Stimulated activated CD4-positive, alpha-beta T cell treated with anti-CD3 and anti-CD28 coated beads, Interleukin-4, amount 100 ng/mL, for 4 hours (primary cell): Measurements from ENCODE around the gene LIM2.

Experiments
- DNase-seq, 2 experiments: peaks; one replicate each; pipeline ENCODE4 v3.0.0-alpha.2; 2020

LIM2 gene

DNA sequence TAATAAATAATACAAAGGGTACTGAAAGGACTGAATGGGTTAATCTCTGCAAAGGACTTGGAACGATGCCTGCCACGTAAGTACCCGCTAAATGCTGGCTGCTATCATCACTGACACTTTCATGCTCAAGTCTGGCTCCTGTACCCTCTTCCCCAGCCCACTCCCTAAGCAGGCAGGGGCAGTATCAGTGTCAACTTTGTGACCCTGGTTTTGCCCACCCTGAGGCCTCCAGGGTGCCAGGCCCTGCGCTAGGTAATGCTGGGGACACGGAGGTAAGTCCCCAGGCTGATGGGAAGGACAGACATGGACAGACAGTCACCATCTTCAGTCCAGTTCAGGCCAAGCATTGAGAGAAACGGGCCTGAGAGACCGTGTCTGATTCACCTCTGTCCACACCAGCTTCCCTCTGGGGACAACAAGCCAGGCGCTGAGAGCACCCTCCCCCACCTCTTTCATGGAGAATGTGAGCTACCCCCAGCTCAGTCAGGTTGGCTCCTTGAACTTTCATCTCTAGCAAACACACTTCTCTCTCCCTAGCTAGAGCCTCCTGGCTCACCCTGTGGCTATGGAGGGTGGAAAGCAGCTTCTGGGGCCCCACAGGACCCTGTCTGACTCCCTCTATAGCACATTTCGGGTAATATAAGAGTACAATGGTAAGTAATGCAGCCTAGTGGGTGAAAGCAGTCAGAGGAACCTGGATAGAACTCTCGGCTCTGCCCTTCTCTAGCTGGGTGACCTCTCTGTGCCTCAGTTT lies 22.4 kb downstream of the LIM2 start:
- DNase-seq: no peak

DNA sequence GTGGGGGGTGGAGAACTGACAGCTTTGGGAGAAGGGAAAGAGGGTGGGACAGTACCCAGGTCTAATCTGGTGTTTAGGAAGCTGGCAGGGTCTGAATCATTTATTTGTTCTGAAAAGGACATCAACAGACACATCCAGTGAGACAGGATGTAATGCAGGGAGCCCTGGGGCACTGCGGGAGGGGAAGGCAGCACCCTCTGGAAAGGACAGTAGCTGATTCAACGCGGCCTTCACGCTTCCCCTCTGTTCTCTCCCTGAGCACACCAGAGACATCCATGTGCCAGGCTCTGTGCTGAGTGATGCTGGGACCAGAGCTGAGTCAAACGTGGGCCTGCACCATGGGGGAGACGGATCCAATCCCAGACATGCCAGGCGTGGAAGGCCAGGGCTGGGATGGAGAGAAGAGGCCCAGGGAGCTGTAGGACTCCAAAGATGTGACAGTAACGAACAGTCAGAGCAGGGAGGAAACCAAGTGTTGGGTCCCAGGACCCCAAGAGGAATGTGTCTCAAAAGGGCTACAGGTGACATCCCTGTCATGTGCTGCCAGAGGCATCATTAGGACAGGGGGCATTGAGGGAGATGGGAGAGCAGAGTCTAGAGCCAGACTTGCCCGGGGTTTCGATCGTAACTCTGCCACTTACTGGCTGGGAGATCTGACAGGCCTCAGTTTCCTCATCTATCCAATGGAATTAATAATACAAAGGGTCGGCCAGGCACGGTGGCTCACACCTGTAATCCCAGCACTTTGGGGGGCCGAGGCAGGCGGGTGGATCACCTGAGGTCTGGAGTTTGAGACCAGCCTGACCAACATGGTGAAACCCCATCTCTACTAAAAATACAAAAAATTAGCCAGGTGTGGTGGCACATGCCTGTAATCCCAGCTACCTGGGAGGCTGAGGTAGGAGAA lies 23.3 kb downstream of the LIM2 start:
- DNase-seq: no peak

DNA sequence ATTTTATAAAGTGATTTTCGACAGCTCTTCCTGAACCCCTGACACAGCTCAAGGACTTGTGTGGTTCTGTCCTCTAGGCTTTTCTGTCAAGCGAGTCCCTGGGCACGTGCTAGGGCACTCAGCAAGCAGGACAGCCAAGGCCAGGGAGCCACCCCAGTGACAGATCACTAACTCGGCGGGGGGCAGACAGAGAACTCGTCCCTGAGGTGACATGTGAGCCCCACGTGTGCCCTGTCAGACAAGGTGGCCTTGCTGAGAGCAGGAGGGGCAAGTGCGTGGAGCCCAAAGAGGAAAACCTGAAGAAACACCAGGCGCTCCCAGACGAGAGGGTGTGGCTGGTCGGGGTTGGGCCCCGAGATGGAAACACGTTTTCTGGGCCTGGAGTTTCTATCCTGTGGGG lies 26.5 kb downstream of the LIM2 start:
- no peak for DNase-seq

DNA sequence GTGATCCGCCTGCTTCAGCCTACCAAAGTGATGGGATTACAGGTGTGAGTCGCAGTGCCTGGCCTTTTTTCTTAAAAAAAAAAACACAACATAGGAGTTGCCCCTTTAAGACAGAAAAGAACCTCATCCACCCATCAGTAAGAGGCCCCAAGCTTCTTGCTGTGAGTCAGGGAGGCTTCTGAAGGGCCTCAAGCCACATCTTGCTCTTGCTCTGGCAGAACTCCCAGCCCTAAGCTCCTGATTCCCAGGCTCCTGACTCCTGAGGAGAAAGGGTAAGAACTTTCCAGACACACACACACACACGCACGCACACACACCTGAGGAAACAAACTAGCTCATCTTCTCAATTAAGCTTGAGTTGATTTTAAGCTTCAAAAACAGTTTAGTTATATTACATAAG lies 28.5 kb downstream of the LIM2 start:
- no peak for DNase-seq

DNA sequence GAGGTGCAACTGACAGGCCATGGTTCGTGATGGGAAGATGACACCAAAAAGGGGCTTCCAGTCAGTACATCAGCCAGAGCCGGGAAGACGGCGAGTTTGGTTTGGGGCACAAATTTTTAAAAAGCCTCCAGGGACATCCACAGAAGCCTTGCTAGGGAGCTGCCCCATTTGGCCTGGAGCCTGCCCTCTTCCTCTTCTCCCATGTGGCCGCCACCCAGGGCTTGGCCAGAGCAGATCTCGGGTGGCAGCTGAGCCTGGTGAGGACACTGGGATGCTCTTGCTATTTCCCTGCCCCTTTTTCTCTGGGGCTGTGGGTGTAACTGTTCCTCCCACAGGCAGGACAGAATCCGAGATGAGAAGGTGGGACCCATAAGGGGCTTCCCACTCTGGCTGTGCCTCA lies 29.8 kb downstream of the LIM2 start:
- DNase-seq: no peak

DNA sequence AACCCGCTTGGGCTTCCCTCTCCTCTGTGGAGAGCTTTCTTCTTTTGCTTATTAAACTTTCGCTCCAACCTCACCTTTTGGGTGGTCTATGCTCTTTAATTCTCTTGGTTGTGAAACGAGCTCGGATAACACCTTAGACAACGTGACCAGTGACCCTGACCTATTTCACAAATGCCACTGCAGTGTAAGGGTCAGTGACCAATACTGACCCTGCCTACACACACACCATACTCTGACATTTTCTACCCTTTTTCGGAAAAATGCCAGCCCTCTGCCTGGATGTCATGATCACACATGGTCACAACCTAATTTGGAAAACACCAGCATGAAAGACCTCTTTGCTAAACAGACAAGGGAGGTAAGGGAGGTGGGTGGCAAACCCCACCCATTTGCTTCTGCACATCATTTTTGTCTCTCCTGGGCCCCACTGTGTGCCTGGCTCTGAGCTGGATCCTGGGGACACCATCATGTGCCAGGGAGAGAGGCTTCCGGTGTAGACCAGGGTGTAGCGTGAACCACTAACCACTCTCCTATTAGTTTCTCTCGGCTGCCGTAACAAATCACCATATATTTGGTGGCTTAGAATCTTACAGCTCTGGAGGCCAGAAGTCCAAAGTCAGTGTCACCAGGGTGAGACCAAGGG lies 31.5 kb downstream of the LIM2 start:
- no peak for DNase-seq

DNA sequence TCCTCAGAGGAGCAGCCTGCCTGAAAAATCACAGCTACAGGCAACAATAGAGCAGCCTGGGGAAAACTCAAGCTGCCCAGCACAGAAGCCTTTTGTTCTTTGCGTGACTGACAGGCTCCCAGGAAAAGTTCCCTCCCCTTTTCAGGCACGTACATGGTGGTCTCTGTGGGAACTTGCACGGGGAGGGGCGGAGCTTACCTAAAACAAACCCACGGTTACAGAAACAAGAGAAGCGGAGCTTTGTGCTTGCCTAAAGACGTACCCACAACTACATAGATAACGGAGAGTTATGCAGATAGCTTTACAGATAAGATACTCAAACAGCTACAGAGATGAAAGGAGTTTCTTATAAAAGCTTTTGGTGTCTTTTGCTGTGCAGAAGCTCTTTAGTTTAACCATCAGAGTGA lies 33.0 kb downstream of the LIM2 start:
- no peak for DNase-seq

DNA sequence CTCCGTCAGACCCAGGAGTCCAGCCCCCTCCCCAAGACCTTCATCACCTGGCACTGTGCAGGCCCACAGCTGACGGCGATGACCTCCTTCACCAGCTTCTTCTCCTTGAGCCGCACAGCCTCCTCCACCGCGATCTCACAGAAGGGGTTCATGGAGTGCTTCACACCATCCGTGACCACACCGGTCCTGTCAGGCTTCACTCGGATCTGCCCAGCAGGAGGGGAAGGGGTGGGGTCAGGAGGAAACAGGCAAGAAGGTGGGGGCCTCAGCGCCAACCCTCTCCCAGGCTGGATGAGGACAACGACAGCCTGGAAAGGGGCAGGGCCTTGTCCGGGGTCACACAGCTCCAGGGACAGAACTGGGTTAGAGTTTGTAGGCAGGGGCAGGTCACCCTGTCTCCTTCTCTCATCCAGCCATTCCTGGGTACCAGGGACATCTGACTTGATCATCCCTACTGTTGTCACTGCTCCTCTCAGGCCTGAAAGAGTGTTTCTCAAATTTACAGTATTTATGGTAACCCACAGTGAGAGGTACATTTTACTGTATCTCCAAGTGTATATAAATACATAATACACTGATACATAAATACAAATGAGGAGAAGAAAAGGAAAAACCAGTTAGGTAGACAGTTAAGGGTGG lies 33.6 kb downstream of the LIM2 start:
- DNase-seq: no peak

DNA sequence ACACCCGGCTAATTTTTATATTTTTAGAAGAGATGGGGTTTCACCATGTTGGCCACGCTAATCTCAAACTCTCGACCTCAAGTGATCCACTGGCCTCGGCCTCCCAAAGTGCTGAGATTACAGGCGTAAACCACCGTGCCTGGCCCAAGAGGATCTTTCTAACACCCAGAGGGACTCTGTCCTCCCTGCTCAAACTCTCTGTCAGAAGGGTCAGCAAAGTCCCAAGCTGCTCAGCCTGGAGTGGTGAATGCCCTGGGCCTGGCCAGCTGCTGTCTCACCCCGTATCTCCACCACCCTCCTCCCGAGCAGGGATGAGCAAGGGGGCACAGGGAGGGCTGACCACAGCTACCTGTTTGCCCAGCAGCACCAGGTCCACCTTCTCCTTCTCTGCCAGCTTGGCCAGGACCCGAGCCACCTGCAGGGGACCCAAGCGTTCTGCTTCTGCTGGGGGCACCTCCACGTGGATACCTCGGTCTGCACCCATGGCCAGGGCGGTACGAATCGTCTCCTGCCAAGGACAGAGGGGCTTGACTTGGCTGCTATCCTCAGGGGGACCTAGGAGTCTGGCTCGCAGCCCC lies 34.9 kb downstream of the LIM2 start:
- DNase-seq: no peak

DNA sequence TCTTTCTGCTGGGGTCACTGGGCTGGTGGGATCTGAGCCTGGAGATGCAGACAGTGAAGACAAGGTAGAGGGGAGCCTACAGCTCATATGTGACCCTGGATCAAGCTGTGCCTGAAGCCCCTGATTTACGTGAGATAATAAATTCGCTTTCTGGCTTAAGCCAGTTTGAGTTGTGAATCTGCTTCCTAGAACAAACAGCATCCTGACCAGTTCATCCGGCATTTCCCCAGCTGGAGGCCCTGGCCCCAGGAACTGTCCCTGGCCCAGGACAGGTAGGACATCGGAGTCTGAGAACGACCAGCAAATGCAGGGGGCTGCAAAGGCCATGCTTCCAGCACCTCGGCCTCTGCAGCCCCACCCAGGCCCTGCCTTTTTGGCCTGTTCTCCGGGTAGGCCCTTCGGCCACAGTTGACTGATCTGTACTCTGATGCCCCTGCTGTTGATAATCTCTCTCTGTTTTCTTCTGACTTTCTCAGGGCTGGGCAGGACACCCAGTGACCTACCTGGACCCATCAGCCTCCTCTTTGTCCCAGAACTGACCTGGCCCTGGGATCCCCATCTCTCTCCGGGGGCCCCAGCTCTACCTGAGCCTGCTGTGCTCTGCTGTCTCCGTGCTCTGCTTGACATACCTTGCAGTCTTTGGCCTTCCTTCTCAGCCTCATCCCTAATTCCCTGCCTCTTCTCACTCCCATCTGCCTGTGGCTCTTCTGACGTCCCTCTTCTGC lies 36.3 kb downstream of the LIM2 start:
- DNase-seq: no peak

DNA sequence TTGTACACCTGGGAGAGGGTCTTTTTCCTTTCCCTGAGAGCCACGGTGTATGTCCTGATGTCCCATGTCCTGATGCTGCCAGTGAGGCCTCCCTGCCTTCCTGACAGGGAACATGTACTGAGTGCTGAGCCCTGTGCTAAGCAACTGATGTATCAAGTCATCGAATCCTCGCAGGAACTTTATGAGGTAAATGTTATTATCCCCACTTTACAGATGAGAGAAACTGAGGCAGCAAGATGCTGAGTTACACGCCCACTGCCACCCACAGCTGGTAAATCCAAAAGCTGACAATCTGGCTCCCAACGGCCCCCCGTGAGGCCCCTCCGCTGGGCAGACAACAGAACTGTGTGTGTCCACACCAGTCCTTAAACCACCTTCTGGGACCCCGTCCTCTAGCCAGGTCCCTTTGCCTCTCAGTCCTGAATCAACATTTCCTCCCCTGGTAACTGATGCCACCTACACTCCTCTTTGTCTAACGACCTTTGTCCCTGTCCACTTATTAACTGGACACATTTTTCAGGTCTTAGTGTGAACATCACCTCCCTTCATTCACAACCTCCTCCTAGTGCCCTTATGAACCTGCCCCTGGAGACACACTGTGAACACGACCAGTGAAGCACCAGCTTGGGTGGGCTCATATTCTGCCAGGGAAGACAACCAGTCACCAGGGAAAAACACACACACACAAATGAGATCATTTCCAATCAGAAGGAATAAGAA lies 40.4 kb downstream of the LIM2 start:
- DNase-seq: no peak

DNA sequence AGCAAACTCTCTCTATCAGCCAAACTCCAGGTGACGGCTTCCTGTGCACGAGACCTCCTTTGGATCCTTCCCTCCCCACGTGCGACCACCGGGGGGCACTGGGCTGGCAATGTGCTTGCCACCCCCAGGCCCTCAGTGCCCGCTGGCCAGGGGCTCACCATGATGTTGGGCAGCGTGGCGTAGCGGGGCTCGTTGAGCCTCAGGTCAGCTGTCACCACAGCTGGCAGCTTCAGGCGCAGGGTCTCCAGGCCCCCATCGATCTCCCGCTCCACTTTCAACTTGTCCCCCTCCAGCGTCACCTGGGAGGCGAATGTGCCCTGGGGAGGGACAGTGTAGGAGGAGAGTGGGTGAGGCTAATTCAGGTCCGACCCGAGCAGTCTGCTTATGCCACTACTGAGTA lies 41.0 kb downstream of the LIM2 start:
- DNase-seq: no peak

DNA sequence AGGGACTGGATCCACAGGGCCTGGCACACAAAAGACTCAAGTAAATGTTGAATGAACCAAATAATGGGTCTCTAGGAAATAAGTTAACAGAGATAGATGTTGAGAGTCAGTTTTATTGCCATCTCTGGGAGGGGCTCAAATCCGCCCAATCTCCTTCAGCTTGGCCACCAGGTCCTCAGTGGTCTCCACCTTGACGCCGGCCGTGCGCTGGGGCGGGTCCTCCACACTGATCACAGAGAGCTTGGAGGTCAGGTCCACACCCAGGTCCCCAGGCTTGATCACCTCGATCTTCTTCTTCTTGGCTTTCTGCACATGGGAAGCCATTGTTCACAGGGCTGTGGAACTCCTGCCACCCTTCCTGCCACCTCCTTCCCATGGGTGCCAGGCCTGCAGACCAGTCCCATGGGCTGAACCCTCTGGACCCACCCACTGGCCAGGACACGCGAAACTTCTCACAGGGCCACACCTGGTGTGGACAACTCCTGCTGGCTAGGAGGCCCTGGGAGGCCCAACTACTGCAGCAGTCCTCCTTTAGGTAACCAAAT lies 42.6 kb downstream of the LIM2 start:
- no peak for DNase-seq

DNA sequence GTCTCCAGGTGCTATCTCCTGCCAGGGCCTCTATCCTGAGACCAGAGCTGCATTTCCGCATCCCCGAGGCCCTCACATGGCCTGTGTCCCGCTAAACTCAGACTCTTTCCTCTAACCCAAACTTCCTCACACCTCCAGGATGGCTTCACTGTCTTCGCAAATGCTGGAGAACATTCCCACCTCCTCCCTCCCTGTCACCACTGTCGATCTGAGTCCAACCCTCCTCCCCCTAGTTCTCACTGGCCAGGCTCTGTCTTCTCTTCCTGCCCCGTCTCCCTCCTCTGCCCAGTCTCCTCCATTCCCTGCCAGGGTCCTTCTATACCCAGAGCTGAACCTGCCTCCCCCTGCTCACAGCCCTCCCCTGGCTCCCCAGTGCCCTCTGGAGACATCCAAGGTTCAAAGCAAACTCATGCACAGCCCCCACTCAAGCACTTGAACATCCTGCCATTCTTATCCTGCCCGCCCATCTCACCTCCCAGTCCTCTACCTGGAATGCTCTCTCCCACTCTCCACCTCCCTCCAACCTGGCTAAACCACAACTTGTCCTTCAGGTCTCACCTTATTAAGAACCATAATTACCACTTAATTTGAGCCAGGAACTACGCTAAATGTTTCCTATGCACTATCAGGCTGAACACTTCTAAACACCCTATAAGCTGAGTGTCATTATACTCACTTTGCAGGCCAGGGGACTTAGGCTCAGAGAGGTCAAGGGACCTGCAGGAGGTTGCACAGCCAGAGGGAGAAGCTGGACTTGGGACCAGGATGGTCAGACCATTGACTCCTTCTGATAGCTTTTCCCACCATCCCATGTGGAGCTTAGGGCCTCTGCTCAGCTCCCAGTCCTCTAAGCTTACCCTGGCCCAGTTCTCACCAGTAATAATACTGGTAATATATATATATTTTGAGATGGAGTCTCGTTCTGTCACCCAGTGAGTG lies 44.9 kb downstream of the LIM2 start:
- no peak for DNase-seq

DNA sequence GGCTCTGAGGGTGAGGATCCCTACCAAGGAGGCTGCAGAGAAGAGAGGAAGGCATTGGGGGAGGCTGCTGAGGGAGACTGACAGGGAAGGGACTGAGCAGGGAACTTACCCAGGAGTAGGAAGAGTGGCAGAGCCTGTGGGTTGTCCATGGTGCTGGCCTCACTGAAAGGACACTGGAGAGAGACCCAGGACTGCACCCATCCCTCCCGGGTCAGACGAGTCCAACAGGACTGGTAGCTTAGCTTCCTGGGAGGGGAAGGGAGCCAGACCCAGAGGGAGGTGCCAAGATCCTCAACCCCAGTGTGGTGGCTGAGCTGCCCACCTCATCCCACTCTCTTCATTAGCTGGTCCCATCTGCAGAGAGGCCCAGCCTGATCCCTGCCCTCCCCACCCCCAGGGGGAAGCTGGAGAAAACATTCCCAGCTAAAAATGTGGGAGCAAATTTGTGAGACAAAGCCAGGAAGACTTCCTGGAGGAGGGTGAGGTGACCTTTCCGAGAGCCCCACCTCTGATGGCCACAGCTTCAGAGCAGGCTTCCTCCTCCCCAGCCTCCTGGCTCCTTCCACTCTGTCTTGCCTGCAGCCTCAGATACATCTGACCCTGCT lies 45.7 kb downstream of the LIM2 start, which contains the start of gene VSIG10L:
TSS of gene VSIG10L (minus strand) at position 164 of the 605 bp plus-strand sequence. CDS start at position 149, 15 bp downstream.
- no peak for DNase-seq

DNA sequence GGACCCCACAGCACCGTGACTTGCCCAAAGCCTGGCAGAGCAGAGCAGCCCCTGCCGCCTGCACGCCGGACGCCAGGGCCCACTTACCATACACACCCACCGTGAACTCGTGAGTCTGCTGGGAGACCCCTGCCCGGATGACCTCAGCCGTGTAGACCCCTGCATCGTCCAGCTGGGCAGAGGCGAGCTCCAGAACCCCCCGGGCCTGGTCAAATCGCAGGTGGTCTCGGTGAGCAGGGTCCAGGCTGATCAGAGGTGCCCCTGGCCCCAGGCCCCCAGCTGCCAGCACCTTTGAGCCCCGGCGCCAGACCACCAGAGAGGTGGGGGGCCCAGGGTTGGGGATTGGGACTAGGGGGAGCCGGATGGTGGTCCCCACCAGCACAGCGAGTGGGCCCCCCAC lies 46.7 kb downstream of the LIM2 start:
- no peak for DNase-seq

DNA sequence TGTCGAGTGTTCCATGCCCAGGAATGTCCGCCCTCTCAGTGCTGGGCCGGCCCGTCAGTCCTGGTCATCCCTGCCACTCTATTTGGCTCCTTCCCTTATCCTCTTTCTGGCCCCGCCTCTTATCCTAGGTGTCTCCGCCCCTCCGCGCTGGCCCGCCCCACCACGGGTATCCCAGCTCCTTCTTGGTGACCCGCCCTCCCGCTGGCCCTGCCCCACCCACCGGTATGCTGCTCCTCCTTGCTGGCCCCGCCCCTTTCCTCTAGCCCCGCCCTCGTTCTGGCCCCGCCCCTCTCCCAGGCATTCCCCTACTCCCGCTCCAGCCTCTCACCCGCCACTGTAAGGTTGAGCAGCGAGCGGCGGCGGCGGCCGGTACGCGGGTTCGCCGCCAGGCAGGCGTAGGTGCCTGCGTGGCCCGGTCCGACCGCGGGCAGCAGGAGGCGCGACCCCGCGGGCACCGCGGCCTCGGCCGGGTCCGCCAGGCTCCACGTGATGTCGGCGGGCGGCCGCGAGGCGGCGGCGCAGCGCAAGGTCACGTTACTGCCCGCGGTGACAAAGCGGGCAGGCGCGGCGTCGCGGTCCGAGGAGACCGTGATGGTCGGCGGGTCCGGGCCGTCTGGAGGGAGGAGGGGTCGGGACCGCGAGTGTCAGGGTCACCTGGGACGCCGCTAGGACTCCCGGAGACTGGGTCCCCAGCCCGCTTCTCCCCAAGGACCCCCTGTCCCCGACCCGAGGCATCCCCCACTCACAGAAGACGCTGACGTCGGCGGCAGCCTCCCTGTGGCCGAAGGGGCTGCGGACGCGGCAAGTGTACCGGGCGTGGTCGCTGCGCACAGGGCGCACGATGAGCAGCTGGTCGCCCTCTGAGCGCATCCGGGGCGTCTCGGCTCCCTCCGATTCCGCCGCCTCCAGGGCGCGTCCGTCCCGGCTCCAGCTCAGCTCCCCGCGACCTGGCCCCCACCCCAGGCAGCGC lies 47.8 kb downstream of the LIM2 start:
- DNase-seq: peak; percentile 90 to 96

DNA sequence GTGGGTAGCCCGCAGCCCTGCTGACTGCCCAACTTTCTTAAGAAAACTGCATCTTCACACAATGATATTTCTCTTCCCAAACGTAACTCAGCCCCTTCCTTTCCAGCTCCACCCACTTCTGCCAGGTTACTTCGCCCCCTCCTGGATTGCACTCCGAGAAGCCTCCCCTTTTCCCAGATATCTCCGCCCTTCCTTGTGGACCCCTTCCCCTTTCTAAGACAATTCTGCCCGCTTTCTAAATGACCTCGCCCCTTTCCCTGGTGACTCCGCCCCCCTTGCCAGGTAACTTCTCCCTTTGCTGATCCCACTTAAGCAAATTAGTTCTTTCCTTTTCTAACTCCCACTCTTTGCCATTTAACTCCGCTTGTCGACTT lies 48.5 kb downstream of the LIM2 start:
- DNase-seq: no peak
